ENCODE data around the gene FASTK. TPM values are rescaled to one million over a fixed set of nuclear protein-coding genes. Genes with fewer than 3 reads are reported as not detected.
A peak's percentile ranks its signal among the peaks of the same experiment; 100 is the strongest.
"Not testable (repeated sequence)": the region's sequence is repeated elsewhere in the genome, so short reads cannot be mapped to it uniquely, and the experiment has no call there.

The FASTK gene
- total RNA-seq, 1 experiment from 2014 or later: 140 TPM

DNA sequence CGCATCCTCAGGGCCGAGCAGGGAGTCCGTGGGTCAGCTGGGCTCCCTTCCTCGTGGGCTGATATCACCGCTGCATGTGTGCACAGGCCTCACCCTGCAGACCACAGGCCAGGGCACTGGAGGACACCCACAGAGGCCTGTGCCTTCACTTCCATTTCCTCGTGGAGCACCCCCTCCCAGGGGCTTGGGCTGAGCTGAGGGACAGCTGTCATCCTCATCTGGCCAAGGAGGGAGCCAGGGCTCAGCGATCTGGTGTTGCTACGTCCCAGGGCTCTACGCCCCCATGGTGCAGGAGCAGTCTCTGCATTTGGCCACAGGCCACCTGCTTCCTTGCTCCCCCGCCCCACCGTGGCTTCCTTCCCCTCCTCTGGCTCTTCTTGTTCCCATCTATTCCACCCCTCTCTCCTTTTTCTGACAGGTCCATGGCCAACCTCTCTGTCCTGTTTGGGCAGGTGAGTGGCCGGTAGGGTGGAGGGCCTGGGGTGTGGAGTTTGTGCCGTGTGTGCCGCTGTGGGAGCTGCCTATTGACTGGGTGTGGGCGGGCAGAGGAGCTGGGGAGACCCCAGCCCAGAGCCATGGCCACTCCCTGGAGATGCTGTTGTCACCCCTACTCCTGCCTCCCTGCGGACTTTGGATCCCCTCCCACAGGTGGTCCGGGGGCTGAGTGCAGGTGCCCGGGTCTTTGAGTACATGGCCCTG is 40.6 kb downstream of the FASTK start:
- in situ Hi-C loops (cut with HindIII; ENCODE audit: low pct_unique_long_range_greater_than_20kb, low sequenced_read_pairs): no loop called here
- no peak for DNase-seq (ENCODE audit: low read depth)

DNA sequence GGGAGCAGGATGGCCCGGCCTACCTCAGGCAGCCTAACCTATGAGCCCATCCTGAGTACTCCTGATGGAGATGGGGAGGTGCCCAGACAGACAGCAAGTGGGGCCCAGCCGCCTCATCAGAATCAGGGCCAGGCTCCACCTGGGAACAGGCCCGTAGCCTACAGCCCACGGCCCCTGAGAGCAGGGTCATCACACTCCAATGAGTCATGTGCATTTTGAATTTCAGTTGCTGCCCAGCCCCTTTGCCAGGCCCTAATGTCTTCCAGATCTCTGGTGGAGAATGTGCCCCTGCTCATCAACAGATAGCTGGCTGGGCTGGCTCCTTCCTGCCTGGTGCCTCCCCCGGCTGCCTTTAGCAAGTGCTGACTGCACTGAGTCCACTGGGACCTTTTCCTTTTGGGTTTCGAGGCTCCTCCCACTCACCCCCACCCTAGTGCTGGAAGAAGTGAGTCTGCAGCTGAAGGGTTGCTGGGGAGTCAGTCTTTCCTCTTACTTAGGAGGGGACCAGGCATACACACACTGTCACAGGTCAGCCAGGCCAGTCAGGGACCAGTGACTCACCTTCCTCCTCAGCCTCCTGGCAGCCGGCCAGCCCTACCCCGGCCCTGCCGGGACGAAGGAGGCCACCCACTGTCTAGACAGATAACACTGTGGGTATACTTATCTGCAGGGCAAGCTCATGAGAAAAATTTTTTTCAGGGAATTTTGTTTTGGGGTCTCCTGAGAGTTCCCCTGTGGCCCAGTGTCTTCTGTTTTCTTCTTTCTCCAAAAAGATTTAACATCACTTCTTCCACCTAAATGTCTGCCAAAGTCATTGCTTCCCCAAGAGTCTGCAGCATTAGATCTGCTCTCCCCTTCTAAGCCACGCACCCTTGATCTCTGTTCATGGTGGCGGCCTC is 41.4 kb downstream of the FASTK start:
- in situ Hi-C loops (cut with HindIII; ENCODE audit: low pct_unique_long_range_greater_than_20kb, low sequenced_read_pairs): no loop called here
- DNase-seq (ENCODE audit: low read depth): peak; percentile 95

DNA sequence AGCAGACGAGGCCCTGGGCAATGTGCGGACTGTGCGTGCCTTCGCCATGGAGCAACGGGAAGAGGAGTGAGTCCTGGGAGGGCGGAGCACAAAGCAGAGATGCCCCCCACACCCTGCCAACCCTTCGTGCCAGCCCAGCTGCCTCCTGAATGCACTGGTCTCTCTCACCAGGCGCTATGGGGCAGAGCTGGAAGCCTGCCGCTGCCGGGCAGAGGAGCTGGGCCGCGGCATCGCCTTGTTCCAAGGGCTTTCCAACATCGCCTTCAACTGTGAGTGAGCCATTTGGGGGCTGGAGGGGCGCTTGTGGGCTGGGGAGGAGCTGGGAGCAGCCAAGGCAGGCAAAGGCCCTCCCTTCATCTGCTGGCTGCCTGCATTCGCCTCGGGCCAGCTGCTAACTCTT is 44.7 kb downstream of the FASTK start:
- no peak for DNase-seq (ENCODE audit: low read depth)
- in situ Hi-C loops (cut with HindIII; ENCODE audit: low pct_unique_long_range_greater_than_20kb, low sequenced_read_pairs): no loop called here

DNA sequence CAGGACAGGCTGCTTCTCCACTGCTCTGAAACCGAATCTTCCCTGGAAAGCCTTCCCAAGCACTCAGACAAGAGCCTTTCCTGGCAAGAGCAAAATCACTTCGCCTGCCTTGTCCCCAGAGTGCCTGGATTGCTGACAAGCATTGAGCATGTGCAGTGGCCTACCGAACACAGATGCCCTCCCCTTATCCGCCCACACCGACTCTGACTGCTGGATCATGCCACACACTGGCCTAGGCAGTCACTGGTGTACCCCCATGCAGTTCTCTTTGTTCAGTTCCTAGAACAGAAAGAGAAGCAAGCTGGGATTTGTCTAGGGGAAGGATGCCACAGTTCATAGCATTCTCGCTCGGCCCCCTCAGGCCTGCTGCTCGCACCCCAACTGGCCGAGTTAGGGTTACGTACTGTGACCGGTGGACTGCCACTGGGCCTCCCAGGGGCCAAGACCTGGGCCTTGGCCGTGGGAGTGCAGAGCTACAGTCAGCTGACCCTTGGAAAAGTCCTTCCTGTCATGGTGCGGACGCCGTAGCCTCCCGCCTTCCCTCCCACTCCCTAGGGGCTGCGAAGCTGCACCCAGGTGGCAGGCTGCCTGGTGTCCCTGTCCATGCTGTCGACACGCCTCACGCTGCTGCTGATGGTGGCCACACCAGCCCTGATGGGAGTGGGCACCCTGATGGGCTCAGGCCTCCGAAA is 45.4 kb downstream of the FASTK start:
- in situ Hi-C loops (cut with HindIII; ENCODE audit: low pct_unique_long_range_greater_than_20kb, low sequenced_read_pairs): no loop called here
- no peak for DNase-seq (ENCODE audit: low read depth)

DNA sequence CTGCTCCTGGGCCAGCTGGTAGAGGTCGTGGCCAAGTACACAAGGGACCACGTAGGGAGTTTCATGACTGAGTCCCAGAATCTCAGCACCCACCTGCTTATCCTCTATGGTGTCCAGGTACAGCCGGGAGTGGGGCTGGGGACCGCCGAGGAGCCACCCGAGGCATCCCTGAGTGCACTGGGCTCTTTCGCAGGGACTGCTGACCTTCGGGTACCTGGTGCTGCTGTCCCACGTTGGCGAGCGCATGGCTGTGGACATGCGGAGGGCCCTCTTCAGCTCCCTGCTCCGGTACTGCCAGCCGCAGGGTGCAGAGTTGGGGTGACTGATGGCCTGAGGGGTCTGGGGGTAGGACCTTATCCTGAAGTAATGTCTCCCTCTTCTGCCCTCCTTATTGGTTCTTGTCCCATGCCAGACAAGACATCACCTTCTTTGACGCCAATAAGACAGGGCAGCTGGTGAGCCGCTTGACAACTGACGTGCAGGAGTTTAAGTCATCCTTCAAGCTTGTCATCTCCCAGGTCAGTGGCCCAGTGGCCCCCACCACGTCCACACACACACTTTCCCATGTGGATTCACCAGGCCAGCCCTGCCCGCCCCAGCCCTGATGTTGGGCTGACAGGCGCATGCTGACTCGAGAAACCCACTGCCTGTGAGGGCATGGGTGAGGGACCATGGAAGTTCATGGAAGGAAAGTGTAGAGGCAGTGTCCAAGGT is 46.1 kb downstream of the FASTK start:
- DNase-seq (ENCODE audit: low read depth): no peak
- in situ Hi-C loops (cut with HindIII; ENCODE audit: low pct_unique_long_range_greater_than_20kb, low sequenced_read_pairs): no loop called here

DNA sequence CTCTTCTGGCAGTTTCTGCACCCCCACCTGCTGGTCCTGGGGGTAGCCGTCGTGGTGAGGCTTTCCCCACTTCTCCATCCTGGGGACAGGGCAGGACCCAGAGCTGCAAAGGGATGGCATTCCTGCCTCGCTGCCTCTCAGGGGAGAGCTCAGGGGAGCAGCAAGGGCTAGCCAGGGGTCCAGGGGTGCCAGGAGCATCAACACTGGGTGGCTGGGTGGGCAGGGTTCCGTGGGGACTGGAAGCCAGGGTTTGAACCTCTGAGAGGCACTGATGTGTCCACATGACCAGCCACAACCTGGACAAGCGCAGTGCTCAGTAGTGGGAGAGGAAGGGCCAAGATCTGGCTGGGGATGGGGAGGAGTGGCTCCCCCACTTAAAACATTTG is 46.8 kb downstream of the FASTK start:
- DNase-seq (ENCODE audit: low read depth): no peak
- in situ Hi-C loops (cut with HindIII; ENCODE audit: low pct_unique_long_range_greater_than_20kb, low sequenced_read_pairs): no loop called here

DNA sequence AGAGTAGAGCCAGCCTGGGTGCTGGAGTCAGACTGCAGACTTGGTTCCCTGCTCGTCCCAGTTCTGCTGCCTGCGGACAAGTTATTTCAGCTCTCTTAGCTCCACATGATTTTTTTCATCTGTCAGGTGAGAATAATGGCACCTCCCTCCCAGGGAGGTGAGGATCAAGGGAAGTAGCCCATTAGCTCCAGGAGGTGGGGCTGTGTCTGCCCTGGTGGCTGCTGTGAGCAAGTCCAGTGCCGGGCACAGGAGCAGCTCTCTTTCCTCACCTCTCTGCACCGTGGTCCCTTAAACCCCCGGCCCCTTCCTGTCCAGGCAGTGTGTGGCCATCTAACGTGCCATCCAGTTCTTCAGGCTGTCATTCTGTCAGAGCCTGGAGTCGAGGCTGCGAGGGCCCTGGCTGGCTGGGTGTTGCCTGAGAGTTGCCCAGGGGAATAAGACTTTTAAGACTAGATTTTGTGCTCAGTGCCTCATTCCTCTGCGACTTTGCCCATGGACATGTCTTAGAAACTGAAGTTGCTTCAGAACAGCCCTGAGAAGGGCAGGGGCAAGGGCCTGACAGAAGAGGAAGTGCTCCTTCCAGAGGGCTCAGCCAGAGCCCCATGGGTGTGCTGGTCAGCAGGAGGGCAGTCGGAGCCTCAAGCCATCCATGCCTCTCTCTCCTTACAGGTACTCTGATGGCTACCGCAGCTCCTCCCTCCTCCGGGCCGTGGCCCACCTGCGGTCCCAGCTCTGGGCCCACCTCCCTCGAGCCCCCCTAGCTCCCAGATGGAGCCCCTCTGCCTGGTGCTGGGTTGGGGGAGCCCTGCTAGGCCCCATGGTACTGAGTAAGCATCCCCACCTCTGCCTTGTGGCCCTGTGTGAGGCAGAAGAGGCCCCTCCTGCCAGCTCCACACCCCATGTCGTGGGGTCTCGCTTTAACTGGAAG is 47.4 kb downstream of the FASTK start:
- DNase-seq (ENCODE audit: low read depth): peak; percentile 20
- in situ Hi-C loops (cut with HindIII; ENCODE audit: low pct_unique_long_range_greater_than_20kb, low sequenced_read_pairs): no loop called here

DNA sequence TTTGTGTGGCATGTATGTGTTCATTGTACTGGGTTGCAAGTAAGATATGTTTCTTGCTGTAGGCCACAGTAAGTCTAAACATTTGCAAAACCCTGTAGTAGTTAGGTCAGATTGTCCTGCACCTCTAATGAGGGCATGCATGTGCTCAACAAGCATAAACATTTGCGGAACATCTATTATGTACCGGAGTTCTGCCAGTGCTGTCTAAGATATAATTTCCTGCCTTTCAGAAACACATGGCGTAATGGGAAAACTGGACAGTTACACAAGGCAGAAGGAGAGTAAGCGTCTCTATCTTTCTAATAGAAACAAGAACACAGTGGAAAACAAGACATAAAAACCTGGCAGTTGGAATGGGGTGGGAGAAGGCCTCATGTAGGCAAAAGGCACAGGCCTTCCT is 49.6 kb downstream of the FASTK start:
- in situ Hi-C loops (cut with HindIII; ENCODE audit: low pct_unique_long_range_greater_than_20kb, low sequenced_read_pairs): no loop called here
- no peak for DNase-seq (ENCODE audit: low read depth)

DNA sequence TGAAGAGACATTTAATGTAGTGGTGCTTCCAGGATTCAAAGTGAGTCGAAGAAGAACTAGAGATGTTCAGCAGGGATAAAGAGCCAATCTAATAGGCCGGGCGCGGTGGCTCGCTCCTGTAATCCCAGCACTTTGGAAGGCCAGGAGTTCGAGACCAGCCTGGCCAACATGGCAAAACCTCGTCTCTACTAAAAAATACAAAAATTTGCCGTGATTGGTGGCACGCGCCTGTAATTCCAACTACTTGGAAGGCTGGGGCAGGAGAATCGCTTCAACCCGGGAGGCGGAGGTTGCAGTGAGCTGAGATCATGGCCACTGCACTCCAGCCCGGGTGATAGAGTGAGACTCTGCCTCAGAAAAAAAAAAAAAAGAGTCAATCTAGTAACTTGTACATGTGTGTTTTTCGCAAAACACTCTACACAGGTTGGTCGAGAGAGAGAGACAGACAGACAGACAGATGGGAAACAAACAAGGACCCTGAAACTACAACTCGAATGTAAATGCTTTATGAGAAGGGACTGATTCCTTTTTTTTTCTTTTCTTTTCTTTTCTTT is 51.6 kb downstream of the FASTK start:
- in situ Hi-C loops (cut with HindIII; ENCODE audit: low pct_unique_long_range_greater_than_20kb, low sequenced_read_pairs): no loop called here
- no peak for DNase-seq (ENCODE audit: low read depth)

DNA sequence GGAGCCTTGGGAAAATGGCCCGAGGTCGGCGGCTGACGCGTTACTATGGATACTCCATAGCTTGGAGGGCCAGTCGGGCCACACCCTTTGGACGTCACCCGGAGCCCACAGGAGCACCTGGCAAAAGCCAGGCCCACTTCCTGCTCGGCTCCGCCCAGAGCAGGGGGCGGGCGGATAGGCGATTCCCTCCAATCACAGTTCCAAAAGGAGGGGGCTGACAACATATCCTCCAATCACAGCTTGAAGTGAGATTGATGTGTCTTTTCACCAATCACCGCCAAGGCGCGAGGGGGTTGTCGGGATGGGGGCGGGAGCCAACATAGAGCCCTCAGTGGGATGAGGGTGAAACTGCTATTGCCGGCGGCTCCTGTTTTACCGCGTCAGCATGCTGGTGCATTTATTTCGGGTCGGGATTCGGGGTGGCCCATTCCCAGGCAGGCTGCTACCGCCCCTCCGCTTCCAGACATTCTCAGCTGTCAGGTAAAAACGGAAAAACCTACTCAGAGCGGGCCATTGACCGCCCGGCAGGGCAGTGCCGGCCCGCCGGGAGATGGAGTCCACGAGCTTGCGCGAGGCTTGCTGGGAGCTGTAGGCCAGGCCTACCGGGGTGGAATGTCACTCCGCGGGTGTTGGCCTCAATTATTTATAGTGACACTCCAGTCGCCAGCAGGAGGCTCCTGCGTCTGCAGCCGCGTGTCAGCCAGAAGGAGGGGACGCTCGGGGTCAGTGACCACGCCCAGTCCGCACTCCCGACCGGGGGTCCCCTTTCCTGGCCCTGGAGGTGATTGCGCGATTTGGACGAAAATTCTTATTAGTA is 52.3 kb downstream of the FASTK start, which contains the start of gene ABCB8:
Gene ABCB8 (plus strand): TSS at position 320 of the 817 bp plus-strand sequence. CDS start 66 bp downstream, at position 386.
- DNase-seq (ENCODE audit: low read depth): peak; percentile 100
- in situ Hi-C loops (cut with HindIII; ENCODE audit: low pct_unique_long_range_greater_than_20kb, low sequenced_read_pairs): no loop called here

DNA sequence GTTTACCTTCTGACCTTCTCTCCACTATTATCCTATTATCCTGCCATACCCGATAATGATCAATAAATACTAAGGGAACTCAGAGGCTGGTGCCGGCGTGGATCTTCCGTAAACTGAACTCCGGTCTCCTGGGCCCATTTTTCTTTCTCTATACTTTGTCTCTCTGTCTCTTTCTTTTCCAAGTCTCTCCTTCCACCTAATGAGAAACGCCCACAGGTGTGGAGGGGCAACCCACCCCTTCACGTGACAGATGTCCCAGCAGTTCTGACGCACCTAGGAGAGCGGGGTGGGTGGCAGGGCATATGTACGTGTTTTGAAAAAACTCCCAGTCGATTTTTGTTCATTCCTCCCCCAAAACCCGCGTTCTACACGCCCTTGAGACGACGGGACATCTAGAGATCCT is 52.9 kb downstream of the FASTK start:
- DNase-seq (ENCODE audit: low read depth); in situ Hi-C loops (cut with HindIII; ENCODE audit: low pct_unique_long_range_greater_than_20kb, low sequenced_read_pairs): not testable (repeated sequence)

DNA sequence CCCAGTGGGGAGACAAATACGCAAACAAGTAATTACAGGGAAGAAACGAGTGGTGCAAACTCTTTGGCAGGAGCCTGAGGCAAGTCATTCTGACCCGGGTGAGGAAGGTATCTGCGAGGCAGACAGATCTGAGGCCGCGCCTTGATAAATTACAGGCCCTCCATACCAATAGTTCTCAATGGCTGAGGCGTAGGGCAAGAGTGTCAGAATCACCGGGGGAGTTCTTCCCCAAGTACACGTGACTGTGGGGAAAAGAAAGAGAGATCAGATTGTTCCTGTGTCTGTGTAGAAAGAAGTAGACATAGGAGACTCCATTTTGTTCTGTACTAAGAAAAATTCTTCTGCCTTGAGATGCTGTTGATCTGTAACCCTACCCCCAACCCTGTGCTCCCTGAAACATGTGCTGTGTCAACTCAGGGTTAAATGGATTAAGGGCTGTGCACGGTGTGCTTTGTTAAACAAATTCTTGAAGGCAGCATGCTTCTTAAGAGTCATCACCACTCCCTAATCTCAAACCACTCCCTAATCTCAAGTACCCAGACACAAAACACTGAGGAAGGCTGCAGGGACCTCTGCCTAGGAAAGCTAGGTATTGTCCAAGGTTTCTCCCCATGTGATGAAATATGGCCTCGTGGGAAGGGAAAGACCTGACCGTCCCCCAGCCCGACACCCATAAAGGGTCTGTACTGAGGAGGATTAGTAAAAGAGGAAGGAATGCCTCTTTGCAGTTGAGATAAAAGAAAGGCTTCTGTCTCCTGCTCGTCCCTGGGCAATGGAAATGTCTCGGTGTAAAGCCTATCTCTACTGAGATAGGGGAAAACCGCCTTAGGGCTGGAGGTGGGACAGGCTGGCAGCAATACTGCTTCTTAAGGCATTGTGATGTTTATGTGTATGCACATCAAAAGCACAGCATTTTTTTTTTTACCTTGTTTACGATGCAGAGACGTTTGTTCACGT is 53.6 kb downstream of the FASTK start:
- DNase-seq (ENCODE audit: low read depth); in situ Hi-C loops (cut with HindIII; ENCODE audit: low pct_unique_long_range_greater_than_20kb, low sequenced_read_pairs): not testable (repeated sequence)

All from Caki2 (cell line).